Measurements from ENCODE around the gene CYP19A1.

CYP19A1 gene

DNA sequence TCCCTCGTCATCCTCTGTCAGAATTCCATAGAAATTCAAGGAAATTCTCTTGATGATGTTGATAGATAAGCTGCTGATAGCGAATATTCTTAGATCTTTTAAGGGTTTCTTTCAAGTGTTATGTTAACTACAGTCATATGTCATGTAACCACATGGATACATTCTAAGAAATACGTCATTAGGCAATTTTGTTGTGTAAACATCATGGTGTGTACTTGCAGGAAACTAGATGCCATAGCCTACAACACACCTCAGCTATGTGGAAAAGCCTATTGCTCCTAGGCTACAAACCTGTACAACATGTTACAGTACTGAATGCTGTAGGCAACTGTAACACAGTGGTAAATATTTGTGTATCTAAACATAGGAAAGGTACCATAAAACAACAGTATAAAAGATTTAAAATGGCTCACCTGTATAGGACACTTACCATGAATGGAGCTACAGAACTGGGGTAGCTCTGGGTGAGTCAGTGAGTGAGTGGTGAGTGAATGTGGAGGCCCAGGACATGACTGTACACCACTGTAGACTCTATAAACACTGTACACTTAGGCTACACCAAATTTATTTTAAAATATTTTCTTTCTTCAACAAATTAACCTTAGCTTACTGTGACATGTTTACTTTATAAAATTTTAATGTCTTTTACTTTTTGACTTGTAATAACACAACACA is 37.7 kb upstream of the CYP19A1 start:
- Histone ChIP-seq H3K36me3 (ENCODE audit: control insufficient read depth, insufficient read depth, low read length) (no peaks in the 10 kb centered on the region), H3K4me3 (ENCODE audit: extremely low read depth, insufficient read depth, low read length, poor library complexity, severe bottlenecking) (no peak overlapping the region), H3K27ac (ENCODE audit: low read depth, low read length, severe bottlenecking) (no peak overlapping the region), H3K4me1 (ENCODE audit: control insufficient read depth, insufficient read depth, low read length, poor library complexity, severe bottlenecking) (no peaks in the 10 kb centered on the region), H3K9me3 (ENCODE audit: control insufficient read depth, low read length) (no peaks in the 10 kb centered on the region)
- WGBS, 2 experiments (ENCODE audit: insufficient coverage in 2 of 2) = 89% methylated on average over 1 of the region's 3 CpGs; no CpG with 5 or more reads in 1 of the 2 experiments

GRCh38 chr15:51374131-51374530 is 35.7 kb upstream of the CYP19A1 start:
- no peak overlapping the region for H3K27ac ChIP-seq (ENCODE audit: low read depth, low read length, severe bottlenecking)

DNA sequence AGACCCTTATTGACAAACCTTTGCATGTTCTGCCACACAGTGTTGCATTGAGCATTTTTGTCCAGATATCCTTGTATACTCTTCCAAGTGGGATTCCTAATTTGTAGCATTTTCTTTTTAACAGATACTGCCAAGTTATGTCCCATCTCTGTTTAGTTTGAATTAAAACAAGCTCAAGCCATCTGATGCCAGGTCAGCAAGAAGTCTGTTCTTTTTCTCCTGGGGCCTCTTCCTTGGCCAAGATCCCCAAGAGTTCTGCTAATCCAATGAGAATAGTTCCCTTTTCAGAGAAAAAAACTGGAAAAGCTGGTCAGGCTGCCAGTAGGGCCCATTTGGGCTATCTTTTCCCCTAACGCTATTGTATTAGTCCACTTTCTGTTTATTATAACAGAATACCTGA is 32.9 kb upstream of the CYP19A1 start:
- Histone ChIP-seq H3K9me3 (ENCODE audit: control insufficient read depth, low read length) (no peaks in the 10 kb centered on the region), H3K4me1 (ENCODE audit: control insufficient read depth, insufficient read depth, low read length, poor library complexity, severe bottlenecking) (no peaks in the 10 kb centered on the region), H3K36me3 (ENCODE audit: control insufficient read depth, insufficient read depth, low read length) (no peaks in the 10 kb centered on the region), H3K27ac (ENCODE audit: low read depth, low read length, severe bottlenecking) (no peak overlapping the region), H3K4me3 (ENCODE audit: extremely low read depth, insufficient read depth, low read length, poor library complexity, severe bottlenecking) (no peak overlapping the region)
- WGBS, 2 experiments (ENCODE audit: insufficient coverage in 2 of 2) = 100% methylated on average over 1 of the region's 1 CpG; no CpG with 5 or more reads in 1 of the 2 experiments

More at GRCh38 chr15:51374131-51374530, 35.7 kb upstream of the CYP19A1 start:
- H3K9me3 ChIP-seq (ENCODE audit: control insufficient read depth, low read length) = no peaks in the 10 kb centered on the region
- no peak overlapping the region for H3K4me3 ChIP-seq (ENCODE audit: extremely low read depth, insufficient read depth, low read length, poor library complexity, severe bottlenecking)
- no peaks in the 10 kb centered on the region for H3K36me3 ChIP-seq (ENCODE audit: control insufficient read depth, insufficient read depth, low read length)
- no peaks in the 10 kb centered on the region for H3K4me1 ChIP-seq (ENCODE audit: control insufficient read depth, insufficient read depth, low read length, poor library complexity, severe bottlenecking)

GRCh38 chr15:51369451-51369761 is 31.0 kb upstream of the CYP19A1 start:
- Histone ChIP-seq H3K36me3 (ENCODE audit: control insufficient read depth, insufficient read depth, low read length) (no peaks in the 10 kb centered on the region), H3K4me1 (ENCODE audit: control insufficient read depth, insufficient read depth, low read length, poor library complexity, severe bottlenecking) (no peaks in the 10 kb centered on the region), H3K27ac (ENCODE audit: low read depth, low read length, severe bottlenecking) (no peak overlapping the region), H3K4me3 (ENCODE audit: extremely low read depth, insufficient read depth, low read length, poor library complexity, severe bottlenecking) (no peak overlapping the region), H3K9me3 (ENCODE audit: control insufficient read depth, low read length) (no peaks in the 10 kb centered on the region)
- 40% methylated on average over 1 of the region's 1 CpG; no CpG with 5 or more reads in 1 of the 2 experiments for WGBS, 2 experiments (ENCODE audit: insufficient coverage in 2 of 2)

DNA sequence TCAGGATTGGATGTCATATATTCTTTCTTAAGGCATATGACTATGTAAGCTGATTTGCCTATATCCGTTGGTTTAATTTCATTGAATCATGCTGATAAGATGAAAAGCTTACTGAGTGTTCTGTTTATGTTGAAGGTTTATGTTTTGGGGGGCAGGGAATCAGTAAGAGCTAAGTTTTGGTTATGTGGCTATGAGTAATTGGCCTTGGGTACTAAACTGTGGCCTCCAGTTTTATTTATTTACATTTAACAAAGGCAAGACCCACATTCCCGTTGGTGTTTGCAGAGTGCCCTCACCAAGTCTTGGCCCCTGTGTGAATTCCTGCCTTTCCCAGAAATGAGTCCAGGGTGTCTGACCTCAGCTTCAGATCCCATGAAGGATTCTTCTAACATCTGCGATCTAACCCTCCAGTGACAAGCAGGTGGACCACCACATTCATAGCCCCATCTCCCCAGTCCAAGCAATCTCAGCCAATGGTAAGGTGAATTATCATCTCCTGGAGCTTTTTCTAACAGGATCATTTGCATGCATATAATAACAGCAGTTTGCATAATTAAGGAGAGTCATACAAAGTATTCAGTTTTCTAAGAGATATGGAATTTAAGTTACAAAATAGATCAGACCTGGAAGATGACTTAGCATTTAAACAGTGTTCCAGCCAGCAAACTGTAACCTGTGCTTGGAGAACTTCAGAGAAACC is 30.5 kb upstream of the CYP19A1 start:
- Histone ChIP-seq H3K4me1 (ENCODE audit: control insufficient read depth, insufficient read depth, low read length, poor library complexity, severe bottlenecking) (no peaks in the 10 kb centered on the region), H3K36me3 (ENCODE audit: control insufficient read depth, insufficient read depth, low read length) (no peaks in the 10 kb centered on the region), H3K4me3 (ENCODE audit: extremely low read depth, insufficient read depth, low read length, poor library complexity, severe bottlenecking) (no peak overlapping the region), H3K27ac (ENCODE audit: low read depth, low read length, severe bottlenecking) (no peak overlapping the region), H3K9me3 (ENCODE audit: control insufficient read depth, low read length) (no peaks in the 10 kb centered on the region)
- WGBS, 2 experiments (ENCODE audit: insufficient coverage in 2 of 2) = 85 to 97% methylated on average over 2 to 3 of the region's 3 CpGs

DNA sequence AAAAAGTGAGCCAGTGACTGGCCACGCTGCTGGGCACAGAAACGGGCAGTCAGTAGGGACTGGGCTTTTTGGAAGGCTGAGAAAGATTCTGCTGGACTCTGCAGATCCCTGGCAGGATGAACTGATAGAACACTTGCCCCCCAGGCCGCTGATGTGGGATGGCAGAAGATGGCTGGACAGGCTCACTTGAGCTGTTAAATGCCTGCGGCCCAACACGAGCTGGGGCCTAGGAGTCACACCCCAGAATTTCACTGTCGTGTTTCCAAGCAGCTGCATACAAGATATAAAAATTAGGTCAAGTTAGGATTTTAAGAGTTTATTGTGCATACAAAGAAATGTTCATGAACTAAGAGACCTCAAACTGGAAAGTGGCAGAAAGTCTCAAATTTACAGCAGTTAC is 29.9 kb upstream of the CYP19A1 start:
- 85 to 95% methylated on average over 3 of the region's 6 CpGs for WGBS, 2 experiments (ENCODE audit: insufficient coverage in 2 of 2)
- H3K4me3 ChIP-seq (ENCODE audit: extremely low read depth, insufficient read depth, low read length, poor library complexity, severe bottlenecking) = no peak overlapping the region
- H3K27ac ChIP-seq (ENCODE audit: low read depth, low read length, severe bottlenecking) = no peak overlapping the region
- H3K9me3 ChIP-seq (ENCODE audit: control insufficient read depth, low read length) = no peaks in the 10 kb centered on the region
- H3K36me3 ChIP-seq (ENCODE audit: control insufficient read depth, insufficient read depth, low read length) = no peaks in the 10 kb centered on the region
- no peaks in the 10 kb centered on the region for H3K4me1 ChIP-seq (ENCODE audit: control insufficient read depth, insufficient read depth, low read length, poor library complexity, severe bottlenecking)

DNA sequence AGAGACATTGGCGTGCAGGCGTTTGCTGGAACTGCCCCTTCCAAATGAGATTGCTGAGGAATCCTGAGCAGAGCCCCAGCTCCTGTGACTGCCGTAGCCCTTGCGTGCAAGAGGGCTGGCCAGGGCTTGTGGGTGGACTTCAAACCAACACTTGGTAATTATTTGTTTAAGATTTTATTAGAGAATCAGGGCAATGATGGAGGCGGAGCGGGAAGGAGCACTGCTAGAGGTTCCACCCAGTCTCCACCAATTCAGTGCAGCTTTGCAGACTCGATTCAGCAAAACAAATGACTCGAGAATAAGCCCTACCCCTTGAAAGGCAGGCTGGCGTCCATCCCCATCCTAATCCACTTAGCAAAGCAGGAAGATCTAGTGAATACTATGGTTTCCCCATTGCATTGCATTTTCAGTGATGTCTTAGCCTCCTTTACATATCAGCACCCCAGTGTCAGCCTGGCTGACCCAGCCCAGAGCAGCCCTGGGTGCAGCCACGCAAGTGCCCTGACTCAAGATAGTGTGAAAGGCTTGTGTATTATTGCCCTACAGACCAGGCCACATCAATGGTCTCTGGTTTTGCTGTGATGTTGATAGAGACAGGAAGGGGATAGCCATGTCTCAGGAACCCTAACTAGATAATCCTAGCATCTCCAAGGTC is 29.1 kb upstream of the CYP19A1 start:
- Histone ChIP-seq H3K4me1 (ENCODE audit: control insufficient read depth, insufficient read depth, low read length, poor library complexity, severe bottlenecking) (no peaks in the 10 kb centered on the region), H3K4me3 (ENCODE audit: extremely low read depth, insufficient read depth, low read length, poor library complexity, severe bottlenecking) (no peak overlapping the region), H3K27ac (ENCODE audit: low read depth, low read length, severe bottlenecking) (no peak overlapping the region), H3K9me3 (ENCODE audit: control insufficient read depth, low read length) (no peaks in the 10 kb centered on the region), H3K36me3 (ENCODE audit: control insufficient read depth, insufficient read depth, low read length) (no peaks in the 10 kb centered on the region)
- WGBS, 2 experiments (ENCODE audit: insufficient coverage in 2 of 2) = 86 to 91% methylated on average over 6 to 8 of the region's 10 CpGs

- WGBS, 2 experiments (ENCODE audit: insufficient coverage in 2 of 2) = 91 to 92% methylated on average over 2 of the region's 3 CpGs
- Histone ChIP-seq H3K9me3 (ENCODE audit: control insufficient read depth, low read length) (no peaks in the 10 kb centered on the region), H3K4me1 (ENCODE audit: control insufficient read depth, insufficient read depth, low read length, poor library complexity, severe bottlenecking) (no peaks in the 10 kb centered on the region), H3K27ac (ENCODE audit: low read depth, low read length, severe bottlenecking) (no peak overlapping the region), H3K36me3 (ENCODE audit: control insufficient read depth, insufficient read depth, low read length) (no peaks in the 10 kb centered on the region), H3K4me3 (ENCODE audit: extremely low read depth, insufficient read depth, low read length, poor library complexity, severe bottlenecking) (no peak overlapping the region)
Observed at GRCh38 chr15:51366920-51367319, 28.5 kb upstream of the CYP19A1 start.

DNA sequence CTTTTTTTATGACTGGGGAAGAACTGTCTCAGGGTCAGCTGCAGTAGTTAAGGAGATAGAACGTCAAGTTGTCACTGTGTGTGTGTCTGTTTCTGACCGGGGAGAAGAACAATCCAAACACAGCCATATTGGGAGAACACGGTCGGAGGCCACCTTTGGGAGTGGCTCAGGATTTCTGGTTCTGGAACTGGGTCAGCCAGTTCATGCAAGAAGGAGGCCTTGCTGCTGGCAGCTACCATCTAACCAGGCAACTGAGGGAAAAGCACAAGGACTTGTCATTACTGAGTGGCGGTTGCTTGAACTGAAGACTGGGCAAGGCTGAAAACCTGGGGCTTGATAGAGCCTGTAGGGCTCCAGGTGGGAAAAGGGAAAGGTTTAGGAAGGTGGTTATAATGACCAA is 27.7 kb upstream of the CYP19A1 start:
- no peaks in the 10 kb centered on the region for H3K9me3 ChIP-seq (ENCODE audit: control insufficient read depth, low read length)
- H3K4me3 ChIP-seq (ENCODE audit: extremely low read depth, insufficient read depth, low read length, poor library complexity, severe bottlenecking) = no peak overlapping the region
- H3K4me1 ChIP-seq (ENCODE audit: control insufficient read depth, insufficient read depth, low read length, poor library complexity, severe bottlenecking) = no peaks in the 10 kb centered on the region
- H3K36me3 ChIP-seq (ENCODE audit: control insufficient read depth, insufficient read depth, low read length) = no peaks in the 10 kb centered on the region
- WGBS, 2 experiments (ENCODE audit: insufficient coverage in 2 of 2) = 81 to 97% methylated on average over 5 of the region's 5 CpGs
- no peak overlapping the region for H3K27ac ChIP-seq (ENCODE audit: low read depth, low read length, severe bottlenecking)

DNA sequence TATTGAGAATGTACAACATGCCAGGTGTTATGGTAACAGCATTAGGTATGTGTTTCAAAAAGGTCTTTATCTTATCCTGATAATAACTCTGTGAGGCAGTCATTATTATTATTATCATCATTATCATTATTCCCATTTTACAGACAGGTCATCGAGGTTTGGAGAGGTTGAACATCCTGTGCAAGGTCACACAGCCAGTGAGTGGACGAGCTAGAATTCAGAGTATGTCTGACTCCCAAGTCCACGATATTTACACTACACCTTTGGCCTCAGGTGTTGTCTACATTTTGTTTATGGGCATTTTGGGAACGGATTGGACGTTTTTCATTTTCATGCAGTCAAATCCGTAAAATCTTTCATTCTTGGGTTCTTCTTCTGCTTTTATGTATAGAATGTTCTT is 27.0 kb upstream of the CYP19A1 start:
- H3K36me3 ChIP-seq (ENCODE audit: control insufficient read depth, insufficient read depth, low read length) = no peaks in the 10 kb centered on the region
- H3K9me3 ChIP-seq (ENCODE audit: control insufficient read depth, low read length) = no peaks in the 10 kb centered on the region
- H3K4me1 ChIP-seq (ENCODE audit: control insufficient read depth, insufficient read depth, low read length, poor library complexity, severe bottlenecking) = no peaks in the 10 kb centered on the region
- no peak overlapping the region for H3K4me3 ChIP-seq (ENCODE audit: extremely low read depth, insufficient read depth, low read length, poor library complexity, severe bottlenecking)
- H3K27ac ChIP-seq (ENCODE audit: low read depth, low read length, severe bottlenecking) = no peak overlapping the region
- 58 to 69% methylated on average over 2 to 3 of the region's 6 CpGs for WGBS, 2 experiments (ENCODE audit: insufficient coverage in 2 of 2)

GRCh38 chr15:51363383-51363782 is 25.0 kb upstream of the CYP19A1 start:
- Histone ChIP-seq H3K27ac (ENCODE audit: low read depth, low read length, severe bottlenecking) (no peak overlapping the region), H3K9me3 (ENCODE audit: control insufficient read depth, low read length) (no peaks in the 10 kb centered on the region), H3K4me1 (ENCODE audit: control insufficient read depth, insufficient read depth, low read length, poor library complexity, severe bottlenecking) (no peaks in the 10 kb centered on the region), H3K4me3 (ENCODE audit: extremely low read depth, insufficient read depth, low read length, poor library complexity, severe bottlenecking) (no peak overlapping the region), H3K36me3 (ENCODE audit: control insufficient read depth, insufficient read depth, low read length) (no peaks in the 10 kb centered on the region)
- 37 to 50% methylated on average over 2 to 3 of the region's 9 CpGs for WGBS, 2 experiments (ENCODE audit: insufficient coverage in 2 of 2)
